ENCODE measurements around the gene KRTAP7-1.

DNA sequence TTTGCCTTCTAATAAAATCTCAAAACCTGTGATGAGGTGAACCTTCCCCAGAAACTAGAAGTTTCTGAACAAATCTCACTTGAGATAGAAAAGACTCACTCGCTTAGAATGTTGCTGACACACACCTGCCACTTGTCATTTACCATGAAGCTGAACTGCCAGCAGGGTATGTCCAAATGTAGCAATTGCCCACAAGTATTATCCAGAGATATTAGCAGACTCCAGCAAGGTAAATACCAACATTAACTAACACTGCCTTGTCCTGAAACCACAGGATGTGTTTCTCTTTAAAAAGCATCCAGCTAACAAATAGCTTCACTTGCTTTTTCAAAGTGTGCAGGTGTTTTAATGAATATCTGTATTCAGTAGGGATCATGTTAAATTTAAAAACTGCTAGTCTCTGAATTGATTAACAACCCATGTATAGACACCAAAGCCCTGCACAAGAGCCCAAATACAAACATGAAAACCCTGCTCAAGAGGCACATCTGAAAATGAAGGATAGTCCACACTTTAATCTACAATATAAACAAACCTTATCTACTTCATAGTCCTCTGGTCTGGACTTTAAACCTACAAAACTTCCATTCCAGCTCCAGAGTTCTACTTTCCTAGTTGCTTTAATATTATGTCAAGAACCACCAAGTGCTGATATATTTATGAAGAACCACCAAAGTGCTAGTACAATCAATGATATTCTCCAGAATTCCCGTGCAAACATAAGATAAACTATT is 35.8 kb downstream of the KRTAP7-1 start:
- TF ChIP-seq, protein P1, sequence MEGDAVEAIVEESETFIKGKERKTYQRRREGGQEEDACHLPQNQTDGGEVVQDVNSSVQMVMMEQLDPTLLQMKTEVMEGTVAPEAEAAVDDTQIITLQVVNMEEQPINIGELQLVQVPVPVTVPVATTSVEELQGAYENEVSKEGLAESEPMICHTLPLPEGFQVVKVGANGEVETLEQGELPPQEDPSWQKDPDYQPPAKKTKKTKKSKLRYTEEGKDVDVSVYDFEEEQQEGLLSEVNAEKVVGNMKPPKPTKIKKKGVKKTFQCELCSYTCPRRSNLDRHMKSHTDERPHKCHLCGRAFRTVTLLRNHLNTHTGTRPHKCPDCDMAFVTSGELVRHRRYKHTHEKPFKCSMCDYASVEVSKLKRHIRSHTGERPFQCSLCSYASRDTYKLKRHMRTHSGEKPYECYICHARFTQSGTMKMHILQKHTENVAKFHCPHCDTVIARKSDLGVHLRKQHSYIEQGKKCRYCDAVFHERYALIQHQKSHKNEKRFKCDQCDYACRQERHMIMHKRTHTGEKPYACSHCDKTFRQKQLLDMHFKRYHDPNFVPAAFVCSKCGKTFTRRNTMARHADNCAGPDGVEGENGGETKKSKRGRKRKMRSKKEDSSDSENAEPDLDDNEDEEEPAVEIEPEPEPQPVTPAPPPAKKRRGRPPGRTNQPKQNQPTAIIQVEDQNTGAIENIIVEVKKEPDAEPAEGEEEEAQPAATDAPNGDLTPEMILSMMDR (IDR thresholded peaks at IDR 0.05; ENCODE audit: low read depth, low read length, missing input control) = no peak
- no peak for TF ChIP-seq RAD21 (IDR thresholded peaks at IDR 0.05)
- no peak for TF ChIP-seq GABPA (IDR thresholded peaks at IDR 0.05 in 1 of 2, conservative IDR thresholded peaks at IDR 0.05 in 1 of 2)
- TF ChIP-seq, protein P2, sequence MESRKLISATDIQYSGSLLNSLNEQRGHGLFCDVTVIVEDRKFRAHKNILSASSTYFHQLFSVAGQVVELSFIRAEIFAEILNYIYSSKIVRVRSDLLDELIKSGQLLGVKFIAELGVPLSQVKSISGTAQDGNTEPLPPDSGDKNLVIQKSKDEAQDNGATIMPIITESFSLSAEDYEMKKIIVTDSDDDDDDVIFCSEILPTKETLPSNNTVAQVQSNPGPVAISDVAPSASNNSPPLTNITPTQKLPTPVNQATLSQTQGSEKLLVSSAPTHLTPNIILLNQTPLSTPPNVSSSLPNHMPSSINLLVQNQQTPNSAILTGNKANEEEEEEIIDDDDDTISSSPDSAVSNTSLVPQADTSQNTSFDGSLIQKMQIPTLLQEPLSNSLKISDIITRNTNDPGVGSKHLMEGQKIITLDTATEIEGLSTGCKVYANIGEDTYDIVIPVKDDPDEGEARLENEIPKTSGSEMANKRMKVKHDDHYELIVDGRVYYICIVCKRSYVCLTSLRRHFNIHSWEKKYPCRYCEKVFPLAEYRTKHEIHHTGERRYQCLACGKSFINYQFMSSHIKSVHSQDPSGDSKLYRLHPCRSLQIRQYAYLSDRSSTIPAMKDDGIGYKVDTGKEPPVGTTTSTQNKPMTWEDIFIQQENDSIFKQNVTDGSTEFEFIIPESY (IDR thresholded peaks at IDR 0.05) = no peak
- TF ChIP-seq YY1 (IDR thresholded peaks at IDR 0.05) = no peak
- TF ChIP-seq EGR1 (IDR thresholded peaks at IDR 0.05; ENCODE audit: low read depth in 2 of 2) = no peak
- TF ChIP-seq RXRA (IDR thresholded peaks at IDR 0.05) = no peak
- no peak for TF ChIP-seq SP1 (IDR thresholded peaks at IDR 0.05)
- TF ChIP-seq, protein P3, sequence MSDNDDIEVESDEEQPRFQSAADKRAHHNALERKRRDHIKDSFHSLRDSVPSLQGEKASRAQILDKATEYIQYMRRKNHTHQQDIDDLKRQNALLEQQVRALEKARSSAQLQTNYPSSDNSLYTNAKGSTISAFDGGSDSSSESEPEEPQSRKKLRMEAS (IDR thresholded peaks at IDR 0.05) = no peak
- TF ChIP-seq, protein P4, sequence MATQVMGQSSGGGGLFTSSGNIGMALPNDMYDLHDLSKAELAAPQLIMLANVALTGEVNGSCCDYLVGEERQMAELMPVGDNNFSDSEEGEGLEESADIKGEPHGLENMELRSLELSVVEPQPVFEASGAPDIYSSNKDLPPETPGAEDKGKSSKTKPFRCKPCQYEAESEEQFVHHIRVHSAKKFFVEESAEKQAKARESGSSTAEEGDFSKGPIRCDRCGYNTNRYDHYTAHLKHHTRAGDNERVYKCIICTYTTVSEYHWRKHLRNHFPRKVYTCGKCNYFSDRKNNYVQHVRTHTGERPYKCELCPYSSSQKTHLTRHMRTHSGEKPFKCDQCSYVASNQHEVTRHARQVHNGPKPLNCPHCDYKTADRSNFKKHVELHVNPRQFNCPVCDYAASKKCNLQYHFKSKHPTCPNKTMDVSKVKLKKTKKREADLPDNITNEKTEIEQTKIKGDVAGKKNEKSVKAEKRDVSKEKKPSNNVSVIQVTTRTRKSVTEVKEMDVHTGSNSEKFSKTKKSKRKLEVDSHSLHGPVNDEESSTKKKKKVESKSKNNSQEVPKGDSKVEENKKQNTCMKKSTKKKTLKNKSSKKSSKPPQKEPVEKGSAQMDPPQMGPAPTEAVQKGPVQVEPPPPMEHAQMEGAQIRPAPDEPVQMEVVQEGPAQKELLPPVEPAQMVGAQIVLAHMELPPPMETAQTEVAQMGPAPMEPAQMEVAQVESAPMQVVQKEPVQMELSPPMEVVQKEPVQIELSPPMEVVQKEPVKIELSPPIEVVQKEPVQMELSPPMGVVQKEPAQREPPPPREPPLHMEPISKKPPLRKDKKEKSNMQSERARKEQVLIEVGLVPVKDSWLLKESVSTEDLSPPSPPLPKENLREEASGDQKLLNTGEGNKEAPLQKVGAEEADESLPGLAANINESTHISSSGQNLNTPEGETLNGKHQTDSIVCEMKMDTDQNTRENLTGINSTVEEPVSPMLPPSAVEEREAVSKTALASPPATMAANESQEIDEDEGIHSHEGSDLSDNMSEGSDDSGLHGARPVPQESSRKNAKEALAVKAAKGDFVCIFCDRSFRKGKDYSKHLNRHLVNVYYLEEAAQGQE (IDR thresholded peaks at IDR 0.05) = no peak
- TF ChIP-seq, protein P5, sequence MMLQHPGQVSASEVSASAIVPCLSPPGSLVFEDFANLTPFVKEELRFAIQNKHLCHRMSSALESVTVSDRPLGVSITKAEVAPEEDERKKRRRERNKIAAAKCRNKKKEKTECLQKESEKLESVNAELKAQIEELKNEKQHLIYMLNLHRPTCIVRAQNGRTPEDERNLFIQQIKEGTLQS (IDR thresholded peaks at IDR 0.05) = no peak
- no peak for TF ChIP-seq TAF1 (conservative IDR thresholded peaks at IDR 0.05)
- TF ChIP-seq HNF4A (conservative IDR thresholded peaks at IDR 0.05) = peak; percentile 17 to 50
- TF ChIP-seq JUND (IDR thresholded peaks at IDR 0.05) = no peak
